ENCODE data around the gene ANTKMT. TPM values are rescaled to one million over a fixed set of nuclear protein-coding genes. Genes with fewer than 3 reads are reported as not detected.

ANTKMT gene
- total and polyA plus RNA-seq, 2 donors (not counting 1 experiment from before 2014, with no cell fraction given), result 4.5 to 31.5 TPM

- Histone ChIP-seq H3K36me3 (ENCODE audit: control insufficient read depth, insufficient read depth, low read length) (no peaks in the 10 kb centered on the region), H3K79me2 (ENCODE audit: control insufficient read depth, insufficient read depth, low read length) (peaks cover 2% of the 10 kb centered on the region), H3K27ac (ENCODE audit: insufficient read depth, low read length) (no peak overlapping the region), H3K27me3 (ENCODE audit: control insufficient read depth, insufficient read depth, low read length) (peaks cover 21% of the 10 kb centered on the region), H3K9ac (ENCODE audit: insufficient read depth, low read length) (no peak overlapping the region), H3K4me2 (ENCODE audit: extremely low read depth, insufficient read depth, low read length) (no peak overlapping the region), H2AFZ (ENCODE audit: low read length) (no peak overlapping the region), H4K20me1 (ENCODE audit: control insufficient read depth, extremely low read depth, insufficient read depth, low read length) (no peaks in the 10 kb centered on the region), H3K4me1 (ENCODE audit: control insufficient read depth, extremely low read depth, insufficient read depth, low read length) (peaks cover 5% of the 10 kb centered on the region), H3K4me3 (replicated peaks in 1 of 4; ENCODE audit: control extremely low read depth in 1 of 4, insufficient read depth in 1 of 4, low read depth in 3 of 4, low read length in 4 of 4) (no peak overlapping the region), H3K9me3 (ENCODE audit: control insufficient read depth, insufficient read depth, low read depth, low read length) (no peaks in the 10 kb centered on the region)
- peak; percentile 99 for TF ChIP-seq EZH2 (IDR thresholded peaks at IDR 0.05; ENCODE audit: low read length, missing control alignments)
- TF ChIP-seq, protein P1, sequence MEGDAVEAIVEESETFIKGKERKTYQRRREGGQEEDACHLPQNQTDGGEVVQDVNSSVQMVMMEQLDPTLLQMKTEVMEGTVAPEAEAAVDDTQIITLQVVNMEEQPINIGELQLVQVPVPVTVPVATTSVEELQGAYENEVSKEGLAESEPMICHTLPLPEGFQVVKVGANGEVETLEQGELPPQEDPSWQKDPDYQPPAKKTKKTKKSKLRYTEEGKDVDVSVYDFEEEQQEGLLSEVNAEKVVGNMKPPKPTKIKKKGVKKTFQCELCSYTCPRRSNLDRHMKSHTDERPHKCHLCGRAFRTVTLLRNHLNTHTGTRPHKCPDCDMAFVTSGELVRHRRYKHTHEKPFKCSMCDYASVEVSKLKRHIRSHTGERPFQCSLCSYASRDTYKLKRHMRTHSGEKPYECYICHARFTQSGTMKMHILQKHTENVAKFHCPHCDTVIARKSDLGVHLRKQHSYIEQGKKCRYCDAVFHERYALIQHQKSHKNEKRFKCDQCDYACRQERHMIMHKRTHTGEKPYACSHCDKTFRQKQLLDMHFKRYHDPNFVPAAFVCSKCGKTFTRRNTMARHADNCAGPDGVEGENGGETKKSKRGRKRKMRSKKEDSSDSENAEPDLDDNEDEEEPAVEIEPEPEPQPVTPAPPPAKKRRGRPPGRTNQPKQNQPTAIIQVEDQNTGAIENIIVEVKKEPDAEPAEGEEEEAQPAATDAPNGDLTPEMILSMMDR (conservative IDR thresholded peaks at IDR 0.05 in 1 of 2, IDR thresholded peaks at IDR 0.05 in 1 of 2; ENCODE audit: low read depth in 1 of 2, low read length in 2 of 2), result no peak
- DNase-seq (ENCODE audit: low read depth in 2 of 2), result no peak
These were observed 26.6 kb upstream of the ANTKMT start for GRCh38 chr16:694187-694862.

- peaks cover 2% of the 10 kb centered on the region for H3K4me1 ChIP-seq (ENCODE audit: control insufficient read depth, extremely low read depth, insufficient read depth, low read length)
- no peak overlapping the region for H3K9ac ChIP-seq (ENCODE audit: insufficient read depth, low read length)
- H3K4me3 ChIP-seq (replicated peaks in 1 of 4; ENCODE audit: control extremely low read depth in 1 of 4, insufficient read depth in 1 of 4, low read depth in 3 of 4, low read length in 4 of 4), result no peak overlapping the region
- H2AFZ ChIP-seq (ENCODE audit: low read length), result no peak overlapping the region
- no peaks in the 10 kb centered on the region for H3K9me3 ChIP-seq (ENCODE audit: control insufficient read depth, insufficient read depth, low read depth, low read length)
- no peak for DNase-seq (ENCODE audit: low read depth in 2 of 2)
- H3K27ac ChIP-seq (ENCODE audit: insufficient read depth, low read length), result no peak overlapping the region
- no peak overlapping the region for H3K4me2 ChIP-seq (ENCODE audit: extremely low read depth, insufficient read depth, low read length)
- peaks cover 21% of the 10 kb centered on the region for H3K27me3 ChIP-seq (ENCODE audit: control insufficient read depth, insufficient read depth, low read length)
- no peaks in the 10 kb centered on the region for H3K79me2 ChIP-seq (ENCODE audit: control insufficient read depth, insufficient read depth, low read length)
- H4K20me1 ChIP-seq (ENCODE audit: control insufficient read depth, extremely low read depth, insufficient read depth, low read length), result no peaks in the 10 kb centered on the region
- no peaks in the 10 kb centered on the region for H3K36me3 ChIP-seq (ENCODE audit: control insufficient read depth, insufficient read depth, low read length)
- TF ChIP-seq EZH2 (IDR thresholded peaks at IDR 0.05; ENCODE audit: low read length, missing control alignments), result no peak
- TF ChIP-seq, protein P1 (conservative IDR thresholded peaks at IDR 0.05 in 1 of 2, IDR thresholded peaks at IDR 0.05 in 1 of 2; ENCODE audit: low read depth in 1 of 2, low read length in 2 of 2), result no peak
These were observed 26.0 kb upstream of the ANTKMT start for GRCh38 chr16:694863-695354.

GRCh38 chr16:695355-696089 is 25.4 kb upstream of the ANTKMT start:
- H3K4me1 ChIP-seq (ENCODE audit: control insufficient read depth, extremely low read depth, insufficient read depth, low read length), result peaks cover 2% of the 10 kb centered on the region
- DNase-seq (ENCODE audit: low read depth in 2 of 2), result no peak
- H3K9ac ChIP-seq (ENCODE audit: insufficient read depth, low read length), result no peak overlapping the region
- H3K9me3 ChIP-seq (ENCODE audit: control insufficient read depth, insufficient read depth, low read depth, low read length), result no peaks in the 10 kb centered on the region
- no peak overlapping the region for H2AFZ ChIP-seq (ENCODE audit: low read length)
- no peak overlapping the region for H3K27ac ChIP-seq (ENCODE audit: insufficient read depth, low read length)
- peak; percentile 98 for TF ChIP-seq EZH2 (IDR thresholded peaks at IDR 0.05; ENCODE audit: low read length, missing control alignments)
- TF ChIP-seq, protein P1 (conservative IDR thresholded peaks at IDR 0.05 in 1 of 2, IDR thresholded peaks at IDR 0.05 in 1 of 2; ENCODE audit: low read depth in 1 of 2, low read length in 2 of 2), result no peak
- no peak overlapping the region for H3K4me3 ChIP-seq (replicated peaks in 1 of 4; ENCODE audit: control extremely low read depth in 1 of 4, insufficient read depth in 1 of 4, low read depth in 3 of 4, low read length in 4 of 4)
- no peaks in the 10 kb centered on the region for H3K79me2 ChIP-seq (ENCODE audit: control insufficient read depth, insufficient read depth, low read length)
- H3K4me2 ChIP-seq (ENCODE audit: extremely low read depth, insufficient read depth, low read length), result no peak overlapping the region
- H3K27me3 ChIP-seq (ENCODE audit: control insufficient read depth, insufficient read depth, low read length), result peaks cover 21% of the 10 kb centered on the region
- no peaks in the 10 kb centered on the region for H3K36me3 ChIP-seq (ENCODE audit: control insufficient read depth, insufficient read depth, low read length)
- no peaks in the 10 kb centered on the region for H4K20me1 ChIP-seq (ENCODE audit: control insufficient read depth, extremely low read depth, insufficient read depth, low read length)

All from fibroblast of lung (primary cell).